GM20000 (cell line): ENCODE data around the gene DCLK1.

Experiments
- DNase-seq: peaks from one replicate; pipeline ENCODE4 v3.0.0; 2012; ENCODE audit warnings: low spot score
- TF ChIP-seq, protein P1 (sequence below): IDR thresholded peaks from 2 replicates; pipeline ENCODE4 v1.5.1; 2012; ENCODE audit warnings: mild to moderate bottlenecking, control low read depth; ENCODE audit errors: extremely low read depth, missing control alignments

Gene DCLK1

DNA sequence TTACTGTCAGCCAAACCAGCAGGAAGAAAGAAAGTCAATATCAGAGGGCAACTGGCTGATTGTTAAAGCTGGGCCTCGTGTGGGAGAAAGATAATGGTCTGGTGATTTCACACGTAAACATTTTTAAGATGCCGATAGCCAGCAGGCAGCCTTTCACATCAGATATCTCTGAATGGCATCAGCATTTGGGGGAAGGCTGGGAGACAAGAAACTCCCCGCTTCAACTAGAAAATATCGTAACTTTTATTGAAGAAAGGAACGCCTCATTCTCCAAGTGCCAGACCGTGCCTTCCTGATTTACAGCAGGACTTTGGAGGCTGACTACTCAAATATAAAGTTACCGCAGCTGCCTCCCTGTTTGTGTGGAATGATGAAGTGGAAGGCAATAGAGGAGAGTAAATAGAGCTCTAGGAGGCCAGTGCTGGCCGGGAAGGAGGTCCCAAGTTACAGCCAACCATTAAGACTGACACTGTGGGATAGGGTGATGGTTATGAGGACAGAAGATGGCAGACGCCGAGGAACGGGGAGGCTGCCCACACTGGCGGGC, 370.4 kb downstream of the DCLK1 start:
- TF ChIP-seq, protein P1, sequence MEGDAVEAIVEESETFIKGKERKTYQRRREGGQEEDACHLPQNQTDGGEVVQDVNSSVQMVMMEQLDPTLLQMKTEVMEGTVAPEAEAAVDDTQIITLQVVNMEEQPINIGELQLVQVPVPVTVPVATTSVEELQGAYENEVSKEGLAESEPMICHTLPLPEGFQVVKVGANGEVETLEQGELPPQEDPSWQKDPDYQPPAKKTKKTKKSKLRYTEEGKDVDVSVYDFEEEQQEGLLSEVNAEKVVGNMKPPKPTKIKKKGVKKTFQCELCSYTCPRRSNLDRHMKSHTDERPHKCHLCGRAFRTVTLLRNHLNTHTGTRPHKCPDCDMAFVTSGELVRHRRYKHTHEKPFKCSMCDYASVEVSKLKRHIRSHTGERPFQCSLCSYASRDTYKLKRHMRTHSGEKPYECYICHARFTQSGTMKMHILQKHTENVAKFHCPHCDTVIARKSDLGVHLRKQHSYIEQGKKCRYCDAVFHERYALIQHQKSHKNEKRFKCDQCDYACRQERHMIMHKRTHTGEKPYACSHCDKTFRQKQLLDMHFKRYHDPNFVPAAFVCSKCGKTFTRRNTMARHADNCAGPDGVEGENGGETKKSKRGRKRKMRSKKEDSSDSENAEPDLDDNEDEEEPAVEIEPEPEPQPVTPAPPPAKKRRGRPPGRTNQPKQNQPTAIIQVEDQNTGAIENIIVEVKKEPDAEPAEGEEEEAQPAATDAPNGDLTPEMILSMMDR: no peak
- no peak for DNase-seq

DNA sequence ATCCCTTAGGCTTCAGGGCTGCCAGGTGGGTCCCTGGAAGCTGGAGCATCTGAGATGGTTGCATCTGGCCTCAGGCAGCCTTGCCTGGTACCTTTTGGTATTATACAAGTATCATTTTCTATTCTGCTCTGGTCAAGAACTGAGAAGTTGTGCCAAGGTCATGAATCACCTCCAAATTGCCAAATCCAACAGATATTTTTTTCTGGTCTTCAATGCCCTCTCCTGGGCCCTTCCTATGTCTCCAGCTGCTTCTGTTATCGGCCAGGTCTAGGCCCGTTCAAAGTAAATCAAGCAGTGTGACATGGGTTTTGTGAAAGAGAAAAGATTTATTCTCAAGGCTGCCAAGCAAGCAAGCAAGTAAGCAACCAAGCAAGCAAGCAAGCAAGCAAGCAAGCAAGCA, 383.6 kb downstream of the DCLK1 start:
- no peak for DNase-seq
- TF ChIP-seq, protein P1: no peak

DNA sequence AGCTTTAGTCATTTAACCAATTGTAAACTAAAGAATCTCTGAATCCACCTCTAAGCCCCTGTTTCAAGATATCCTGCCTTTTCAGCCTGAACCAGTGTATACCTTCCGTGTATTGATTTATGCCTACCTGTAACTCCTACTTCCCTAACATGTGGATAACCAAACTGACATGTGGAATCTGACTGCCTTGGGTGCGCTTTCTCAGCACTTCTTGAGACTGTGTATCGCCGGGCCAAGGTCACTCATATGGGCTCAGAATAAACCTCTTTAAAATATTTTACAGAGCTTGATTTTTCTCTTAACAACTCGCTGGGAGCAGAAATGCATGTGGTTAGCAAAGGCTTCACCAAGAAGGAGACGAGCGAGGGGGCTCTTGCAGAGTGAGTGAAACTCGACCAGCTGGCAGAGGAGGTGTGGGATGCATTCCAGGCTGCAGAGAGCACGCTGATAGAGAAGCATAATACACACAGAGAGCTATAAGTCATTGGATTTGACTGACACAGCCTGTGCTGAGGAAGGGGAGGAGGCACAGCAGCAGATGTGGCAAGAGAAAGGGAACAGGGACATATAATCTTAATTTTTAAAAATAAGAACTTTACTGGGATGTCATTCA, 386.5 kb downstream of the DCLK1 start:
- TF ChIP-seq, protein P1: no peak
- DNase-seq: no peak

DNA sequence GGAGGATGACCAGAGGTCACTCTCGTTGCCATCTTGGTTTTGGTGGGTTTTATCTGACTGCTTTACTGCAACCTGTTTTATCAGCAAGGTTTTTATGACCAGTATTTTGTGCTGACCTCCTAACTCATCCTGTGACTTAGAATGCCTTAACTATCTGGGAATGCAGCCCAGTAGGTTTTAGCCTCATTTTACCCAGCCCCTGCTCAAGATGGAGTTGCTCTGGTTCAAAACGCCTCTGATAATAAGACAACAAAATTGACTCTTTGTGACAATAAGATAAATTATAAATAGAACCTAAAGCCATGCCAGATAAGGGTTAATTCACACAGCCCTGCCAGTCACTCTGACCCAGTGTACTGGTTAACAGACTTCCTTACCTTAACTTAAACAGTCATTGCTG, 387.0 kb downstream of the DCLK1 start:
- TF ChIP-seq, protein P1: no peak

DNA sequence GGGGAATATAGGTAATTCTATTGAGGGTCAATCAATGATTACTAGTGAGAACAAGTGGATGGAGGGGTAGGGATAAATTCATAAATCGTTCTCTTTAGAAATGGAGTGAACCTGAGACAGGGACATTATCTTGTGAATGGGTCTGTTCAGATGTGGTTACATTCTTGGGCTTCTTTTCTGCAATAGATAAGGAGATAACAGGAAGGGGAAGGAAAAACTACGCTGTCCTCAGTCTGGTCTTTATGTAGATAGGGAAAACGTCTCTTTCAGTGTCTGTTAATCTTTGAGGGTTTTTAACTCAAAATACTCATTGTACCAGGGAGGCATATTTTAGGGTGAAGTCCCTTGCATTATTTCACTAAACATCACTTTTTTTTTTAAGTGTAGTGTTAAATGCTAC, 388.0 kb downstream of the DCLK1 start:
- TF ChIP-seq, protein P1: no peak
- DNase-seq: no peak

More for the DNA sequence above, 387.0 kb downstream of the DCLK1 start:
- no peak for DNase-seq

DNA sequence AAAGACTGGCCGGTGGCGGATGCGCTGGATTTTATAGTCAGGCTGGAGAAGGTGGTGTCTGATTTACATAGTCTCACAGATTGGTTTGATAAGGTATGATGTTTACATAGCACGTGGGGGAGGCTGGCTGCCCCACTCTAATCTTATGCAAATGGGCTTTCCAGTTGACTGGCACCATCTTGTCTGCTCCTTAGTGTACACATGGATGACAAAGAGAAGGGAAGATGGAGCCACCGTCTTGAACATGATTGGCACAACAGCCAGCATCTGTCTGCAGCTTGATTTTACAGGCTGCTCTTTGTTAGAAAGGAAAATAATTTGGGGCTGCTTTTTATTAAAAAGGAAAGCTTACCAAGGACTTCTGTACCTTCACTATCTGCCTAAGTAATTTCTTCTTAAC, 389.5 kb downstream of the DCLK1 start:
- no peak for DNase-seq
- TF ChIP-seq, protein P1: no peak

DNA sequence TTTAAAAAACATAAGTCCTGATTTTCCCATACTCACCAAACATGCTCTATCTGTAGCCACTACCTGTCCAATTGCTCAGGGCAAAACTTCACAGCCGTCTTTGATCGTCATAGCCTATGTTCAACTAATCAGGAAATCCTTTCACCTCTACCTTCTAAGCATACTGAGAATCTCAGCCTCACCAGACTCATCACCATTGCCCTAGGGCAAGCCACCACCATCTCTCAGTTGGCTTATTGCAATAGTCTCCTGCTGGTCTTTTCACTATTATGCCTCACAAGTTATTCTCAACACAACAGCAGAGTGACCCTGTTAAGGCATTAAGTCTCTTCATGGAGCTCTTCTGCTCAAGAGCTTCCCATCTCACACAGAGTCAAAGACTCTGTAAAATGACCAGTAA, 394.3 kb downstream of the DCLK1 start:
- TF ChIP-seq, protein P1: no peak
- no peak for DNase-seq
